Measurements from ENCODE around the gene PPTC7. TPM values are rescaled to one million over a fixed set of nuclear protein-coding genes. Genes with fewer than 3 reads are reported as not detected.
"Not testable (repeated sequence)": the region's sequence is repeated elsewhere in the genome, so short reads cannot be mapped to it uniquely, and the experiment has no call there.

PPTC7 gene
- total RNA-seq, 1 donor from 2014 or later: 42.4 TPM

DNA sequence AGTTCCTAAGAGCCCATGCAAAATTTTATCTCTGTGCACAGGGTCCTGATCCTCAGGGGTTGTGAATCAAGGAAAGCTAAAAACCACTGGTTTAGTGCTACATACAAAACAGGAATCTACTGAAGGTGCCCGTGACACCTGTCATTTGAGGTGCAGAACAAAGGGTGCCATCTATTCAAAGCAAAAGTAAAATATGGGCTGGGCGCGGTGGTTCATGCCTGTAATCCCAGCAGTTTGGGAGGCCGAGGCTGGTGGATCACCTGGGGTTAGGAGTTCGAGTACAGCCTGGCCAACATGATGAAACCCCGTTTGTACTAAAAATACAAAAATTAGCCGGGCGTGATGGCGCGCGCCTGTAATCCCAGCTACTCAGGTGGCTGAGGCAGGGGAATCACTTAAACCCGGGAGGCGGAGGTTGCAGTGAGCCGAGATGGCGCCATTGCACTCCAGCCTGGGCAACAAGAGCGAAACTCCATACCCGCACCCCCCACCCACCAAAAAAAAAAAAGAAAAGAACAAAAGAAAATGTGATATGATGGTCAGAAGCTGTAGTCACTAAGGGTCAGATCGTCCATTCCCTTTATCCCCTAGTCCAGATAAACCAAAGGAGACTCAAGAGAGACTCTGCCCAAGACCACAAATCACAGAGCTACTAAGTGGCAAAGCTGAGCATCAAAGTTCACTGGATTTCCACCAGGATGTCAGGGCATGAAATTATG is 3.4 kb downstream of the PPTC7 start:
- Mint-ChIP-seq H3K27me3 (ENCODE audit: low read depth) (no peaks in the 10 kb centered on the region), H3K9me3 (no peaks in the 10 kb centered on the region), H3K4me3 (ENCODE audit: low read depth) (peak overlapping the region; percentile 98), H3K4me1 (ENCODE audit: low read depth) (peaks cover 74% of the 10 kb centered on the region), H3K36me3 (ENCODE audit: low read depth) (peaks cover 40% of the 10 kb centered on the region), H3K27ac (peak overlapping the region; percentile 96)
- DNase-seq (ENCODE audit: low spot score): no peak
- intact Hi-C loops (cut with micrococcal nuclease): loop anchor here (2.0 to 10.0 kb wide), 4 partner anchors 77 to 855 kb away; partner anchors contain the start of genes ATP2A2, RAD9B and VPS29

DNA sequence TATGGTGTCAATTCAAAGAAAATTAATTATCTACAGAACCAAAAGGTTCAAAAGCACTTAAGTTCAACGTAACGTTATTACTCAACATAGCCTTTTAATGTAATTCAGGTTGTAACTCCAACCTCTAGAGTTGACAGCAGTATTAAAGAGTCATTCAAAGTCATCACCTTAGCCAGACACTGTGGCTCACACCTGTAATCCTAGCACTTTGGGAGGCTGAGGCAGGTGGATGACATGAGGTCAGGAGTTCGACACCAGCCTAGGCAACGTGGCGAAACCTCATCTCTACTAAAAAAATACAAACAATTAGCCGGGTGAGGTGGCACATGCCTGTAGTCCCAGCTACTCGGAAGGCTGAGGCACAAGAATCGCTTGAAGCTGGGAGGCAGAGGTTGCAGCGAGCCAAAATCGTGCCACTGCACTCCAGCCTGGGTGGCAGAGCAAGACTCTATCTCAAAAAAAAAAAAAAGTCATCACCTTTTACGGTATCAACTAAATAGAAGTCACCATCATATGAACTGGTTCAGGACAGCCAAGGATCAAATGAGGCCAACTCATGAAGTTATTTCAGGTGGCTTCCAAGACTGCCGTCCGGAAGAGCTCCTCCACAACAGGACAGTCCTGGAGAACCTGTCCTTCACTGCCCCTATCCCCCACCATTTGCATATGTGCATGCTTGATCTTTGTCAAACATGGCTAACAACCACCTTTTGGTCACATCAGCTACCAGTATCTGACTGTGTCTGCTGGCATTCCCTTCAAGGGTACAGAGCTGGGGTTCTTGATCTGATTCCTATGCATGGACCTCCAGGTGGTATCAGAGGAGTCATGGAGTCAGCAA is 4.2 kb downstream of the PPTC7 start:
- no peak for DNase-seq (ENCODE audit: low spot score)
- H3K9me3 Mint-ChIP-seq: no peaks in the 10 kb centered on the region
- peak overlapping the region; percentile 96 for H3K27ac Mint-ChIP-seq
- intact Hi-C loops (cut with micrococcal nuclease): loop anchor here (1.0 to 10.0 kb wide), 7 partner anchors 12 to 856 kb away; partner anchors contain the start of genes RAD9B and VPS29
- peaks cover 70% of the 10 kb centered on the region for H3K4me1 Mint-ChIP-seq (ENCODE audit: low read depth)
- peak overlapping the region; percentile 98 for H3K4me3 Mint-ChIP-seq (ENCODE audit: low read depth)
- H3K27me3 Mint-ChIP-seq (ENCODE audit: low read depth): no peaks in the 10 kb centered on the region
- H3K36me3 Mint-ChIP-seq (ENCODE audit: low read depth): peaks cover 45% of the 10 kb centered on the region

DNA sequence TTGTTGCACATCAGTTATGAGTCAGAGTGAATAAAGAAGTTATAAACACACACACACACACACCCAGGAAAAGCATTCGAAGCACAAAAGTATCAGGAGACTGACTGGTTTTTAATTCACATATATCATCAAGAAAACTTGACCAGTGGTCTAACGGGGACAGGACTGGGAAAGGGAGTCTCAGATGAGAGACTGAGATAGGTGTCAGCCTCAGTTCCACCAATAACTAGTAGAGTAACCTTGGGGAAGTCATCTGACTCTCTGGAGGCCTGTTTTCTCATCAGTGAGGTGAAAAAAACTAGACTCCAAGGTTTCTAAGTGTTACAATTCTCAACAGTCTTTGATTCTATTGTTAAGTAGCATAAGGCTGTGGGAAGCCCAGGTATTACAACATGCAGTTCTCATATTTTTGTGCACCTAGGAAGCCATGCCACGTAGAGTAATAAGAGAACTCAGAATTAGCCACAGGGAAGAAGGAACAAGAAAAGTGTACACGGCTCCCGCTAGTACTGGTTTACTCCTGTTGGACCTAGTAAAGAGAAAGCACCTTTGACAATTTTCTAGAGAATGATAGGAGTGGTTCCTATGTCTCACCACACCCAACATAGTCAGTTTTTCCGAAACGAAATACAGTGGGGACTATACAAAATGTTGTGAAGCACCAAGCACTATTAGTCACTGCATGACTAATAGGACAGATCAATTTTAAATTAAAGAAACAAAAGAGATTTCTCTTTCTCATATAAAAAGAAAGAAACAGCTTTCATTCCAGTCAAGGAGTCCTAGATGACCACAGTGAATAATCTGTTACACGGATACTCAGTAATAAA is 5.0 kb downstream of the PPTC7 start:
- peak overlapping the region; percentile 98 for H3K4me3 Mint-ChIP-seq (ENCODE audit: low read depth)
- H3K27me3 Mint-ChIP-seq (ENCODE audit: low read depth): no peaks in the 10 kb centered on the region
- peaks cover 4% of the 10 kb centered on the region for H3K9me3 Mint-ChIP-seq
- peaks cover 63% of the 10 kb centered on the region for H3K4me1 Mint-ChIP-seq (ENCODE audit: low read depth)
- intact Hi-C loops (cut with micrococcal nuclease): loop anchor here (1.0 to 10.0 kb wide), 7 partner anchors 13 to 857 kb away; partner anchors contain the start of genes RAD9B and VPS29
- peak; percentile 50 for DNase-seq (ENCODE audit: low spot score)
- H3K36me3 Mint-ChIP-seq (ENCODE audit: low read depth): peaks cover 49% of the 10 kb centered on the region
- H3K27ac Mint-ChIP-seq: peak overlapping the region; percentile 96

DNA sequence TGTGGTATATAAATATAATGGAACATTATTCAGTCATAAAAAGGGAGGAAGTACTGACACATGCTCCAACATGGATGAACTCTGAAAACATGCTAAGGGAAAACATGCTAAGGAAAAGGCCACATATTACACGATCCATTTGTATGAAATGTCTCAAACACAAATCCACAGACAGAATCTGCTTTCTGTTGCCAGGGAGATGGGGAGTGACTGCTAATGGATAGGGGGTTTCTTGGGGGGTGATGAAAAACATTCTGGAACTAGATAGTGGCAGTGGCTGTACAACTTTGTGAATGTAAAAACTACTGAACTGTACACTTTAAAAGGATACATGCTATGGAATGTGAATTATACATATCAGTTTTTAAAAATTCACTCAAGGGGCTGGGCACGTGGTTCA is 6.6 kb downstream of the PPTC7 start:
- Mint-ChIP-seq H3K9me3 (peaks cover 16% of the 10 kb centered on the region), H3K27ac (peak overlapping the region; percentile 96), H3K27me3 (ENCODE audit: low read depth) (no peaks in the 10 kb centered on the region), H3K36me3 (ENCODE audit: low read depth) (peaks cover 56% of the 10 kb centered on the region), H3K4me3 (ENCODE audit: low read depth) (peak overlapping the region; percentile 22), H3K4me1 (ENCODE audit: low read depth) (peaks cover 59% of the 10 kb centered on the region)
- DNase-seq (ENCODE audit: low spot score): no peak
- intact Hi-C loops (cut with micrococcal nuclease): loop anchor here (10.0 kb wide), 2 partner anchors 512 to 858 kb away; no protein-coding TSS in a partner anchor

DNA sequence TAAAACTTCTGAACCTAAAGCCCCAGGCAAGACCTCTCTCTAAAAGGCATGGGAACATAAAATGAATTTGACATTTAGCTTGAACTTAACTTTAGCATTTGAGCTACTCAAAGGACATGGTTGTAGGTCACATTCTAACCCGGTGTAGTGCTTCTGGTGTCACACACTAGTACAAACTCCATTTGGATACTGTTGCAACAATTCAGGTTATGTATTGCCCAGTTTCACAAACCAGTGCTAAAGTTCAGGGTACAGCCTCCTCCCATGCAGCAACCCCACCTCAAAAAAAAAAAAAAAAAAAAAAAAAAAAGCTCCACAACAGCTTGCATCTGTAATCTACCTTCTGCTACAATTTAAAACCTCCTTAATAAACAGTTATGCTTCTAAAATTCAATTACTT is 7.8 kb downstream of the PPTC7 start:
- intact Hi-C loops (cut with micrococcal nuclease): loop anchor here (10.0 kb wide), 2 partner anchors 511 to 859 kb away; no protein-coding TSS in a partner anchor

DNA sequence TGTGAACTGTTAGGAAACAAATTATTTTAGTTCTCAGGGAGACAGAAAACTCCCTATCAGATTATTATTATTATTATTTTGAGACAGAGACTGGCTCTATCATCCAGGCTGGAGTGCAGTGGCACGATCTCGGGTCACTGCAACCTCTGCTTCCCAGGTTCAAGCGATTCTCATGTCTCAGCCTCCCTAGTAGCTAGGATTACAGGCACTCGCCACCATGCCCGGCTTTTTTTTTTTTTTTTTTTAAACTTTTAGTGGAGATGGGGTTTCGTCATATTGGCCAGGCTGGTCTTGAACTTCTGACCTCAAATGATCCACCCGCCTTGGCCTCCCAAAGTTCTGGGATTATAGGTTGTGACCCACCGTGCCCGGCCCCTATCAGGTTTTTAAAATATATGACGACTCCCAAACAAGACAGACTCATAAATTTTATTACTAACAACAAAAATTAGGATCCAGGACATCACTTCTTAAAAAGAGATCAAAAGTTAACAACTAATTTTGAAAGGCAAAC is 8.3 kb downstream of the PPTC7 start:
- H3K4me3 Mint-ChIP-seq (ENCODE audit: low read depth): not testable (repeated sequence)

More for the DNA sequence above, 7.8 kb downstream of the PPTC7 start:
- DNase-seq (ENCODE audit: low spot score): no peak
- Mint-ChIP-seq H3K9me3 (peaks cover 23% of the 10 kb centered on the region), H3K27me3 (ENCODE audit: low read depth) (no peaks in the 10 kb centered on the region), H3K4me1 (ENCODE audit: low read depth) (peaks cover 50% of the 10 kb centered on the region), H3K4me3 (ENCODE audit: low read depth) (no peak overlapping the region), H3K36me3 (ENCODE audit: low read depth) (peaks cover 54% of the 10 kb centered on the region), H3K27ac (peak overlapping the region; percentile 58)

GRCh38 chr12:110574044-110574443 is 9.1 kb downstream of the PPTC7 start:
- intact Hi-C loops (cut with micrococcal nuclease): loop anchor here (10.0 kb wide), 2 partner anchors 509 to 861 kb away; no protein-coding TSS in a partner anchor
- no peak overlapping the region for H3K27ac Mint-ChIP-seq
- DNase-seq (ENCODE audit: low spot score): no peak
- H3K36me3 Mint-ChIP-seq (ENCODE audit: low read depth): peaks cover 51% of the 10 kb centered on the region
- H3K4me1 Mint-ChIP-seq (ENCODE audit: low read depth): peaks cover 40% of the 10 kb centered on the region
- no peak overlapping the region for H3K4me3 Mint-ChIP-seq (ENCODE audit: low read depth)
- no peaks in the 10 kb centered on the region for H3K27me3 Mint-ChIP-seq (ENCODE audit: low read depth)
- peaks cover 31% of the 10 kb centered on the region for H3K9me3 Mint-ChIP-seq

More for the DNA sequence above, 8.3 kb downstream of the PPTC7 start:
- intact Hi-C loops (cut with micrococcal nuclease): loop anchor here (10.0 kb wide), 2 partner anchors 510 to 860 kb away; no protein-coding TSS in a partner anchor
- peaks cover 51% of the 10 kb centered on the region for H3K36me3 Mint-ChIP-seq (ENCODE audit: low read depth)
- H3K27me3 Mint-ChIP-seq (ENCODE audit: low read depth); DNase-seq (ENCODE audit: low spot score): not testable (repeated sequence)
- peak overlapping the region; percentile 7 for H3K27ac Mint-ChIP-seq
- peaks cover 45% of the 10 kb centered on the region for H3K4me1 Mint-ChIP-seq (ENCODE audit: low read depth)
- peaks cover 25% of the 10 kb centered on the region for H3K9me3 Mint-ChIP-seq

DNA sequence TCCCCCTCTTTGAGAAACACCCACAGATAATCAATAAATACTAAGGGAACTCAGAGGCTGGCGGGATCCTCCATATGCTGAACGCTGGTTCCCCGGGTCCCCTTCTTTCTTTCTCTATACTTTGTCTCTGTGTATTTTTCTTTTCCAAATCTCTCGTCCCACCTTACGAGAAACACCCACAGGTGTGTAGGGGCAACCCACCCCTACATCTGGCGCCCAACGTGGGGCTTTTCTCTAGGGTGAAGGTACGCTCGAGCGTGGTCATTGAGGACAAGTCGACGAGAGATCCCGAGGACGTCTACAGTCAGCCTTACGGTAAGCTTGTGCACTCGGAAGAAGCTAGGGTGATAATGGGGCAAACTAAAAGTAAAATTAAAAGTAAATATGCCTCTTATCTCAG is 12.3 kb downstream of the PPTC7 start:
- Mint-ChIP-seq H3K9me3 (peaks cover 31% of the 10 kb centered on the region), H3K4me1 (ENCODE audit: low read depth) (peaks cover 38% of the 10 kb centered on the region), H3K36me3 (ENCODE audit: low read depth) (peaks cover 67% of the 10 kb centered on the region)
- DNase-seq (ENCODE audit: low spot score); H3K27me3 Mint-ChIP-seq (ENCODE audit: low read depth); H3K4me3 Mint-ChIP-seq (ENCODE audit: low read depth); H3K27ac Mint-ChIP-seq: not testable (repeated sequence)
- intact Hi-C loops (cut with micrococcal nuclease): loop anchor here (10.0 kb wide), 2 partner anchors 506 to 864 kb away; no protein-coding TSS in a partner anchor

- not testable (repeated sequence) for H3K27me3 Mint-ChIP-seq (ENCODE audit: low read depth)
Observed at GRCh38 chr12:110569838-110570237, 13.3 kb downstream of the PPTC7 start.

DNA sequence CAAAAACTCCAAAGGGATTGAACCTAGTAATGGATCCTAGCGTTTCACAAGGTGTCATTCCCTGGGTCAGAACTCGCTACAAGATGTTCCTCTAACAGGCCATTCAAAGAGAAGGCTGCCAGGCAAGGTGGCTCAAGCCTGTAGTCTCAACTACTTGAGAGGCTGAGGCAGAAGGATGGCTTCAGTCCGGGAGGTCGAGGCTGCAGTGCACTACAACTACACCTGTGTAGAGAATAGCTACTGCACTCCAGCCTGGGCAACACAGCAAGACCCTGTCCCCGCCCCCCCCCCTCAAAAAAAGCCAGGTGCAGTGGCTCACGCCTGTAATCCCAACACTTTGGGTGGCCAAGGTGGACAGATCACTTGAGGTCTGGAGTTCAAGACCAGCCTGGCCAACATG is 14.4 kb downstream of the PPTC7 start:
- intact Hi-C loops (cut with micrococcal nuclease): no loop called here
- peak overlapping the region; percentile 22 for H3K27ac Mint-ChIP-seq

More at GRCh38 chr12:110569838-110570237, 13.3 kb downstream of the PPTC7 start:
- DNase-seq (ENCODE audit: low spot score); H3K4me3 Mint-ChIP-seq (ENCODE audit: low read depth): not testable (repeated sequence)
- peaks cover 33% of the 10 kb centered on the region for H3K4me1 Mint-ChIP-seq (ENCODE audit: low read depth)
- H3K9me3 Mint-ChIP-seq: peaks cover 31% of the 10 kb centered on the region
- intact Hi-C loops (cut with micrococcal nuclease): loop anchor here (10.0 kb wide), 2 partner anchors 505 to 865 kb away; no protein-coding TSS in a partner anchor
- H3K27ac Mint-ChIP-seq: peak overlapping the region; percentile 39
- H3K36me3 Mint-ChIP-seq (ENCODE audit: low read depth): peaks cover 60% of the 10 kb centered on the region

GRCh38 chr12:110566993-110567392 is 16.1 kb downstream of the PPTC7 start:
- peaks cover 20% of the 10 kb centered on the region for H3K9me3 Mint-ChIP-seq

More for the DNA sequence above, 14.4 kb downstream of the PPTC7 start:
- no peak for DNase-seq (ENCODE audit: low spot score)
- H3K4me1 Mint-ChIP-seq (ENCODE audit: low read depth): peaks cover 37% of the 10 kb centered on the region
- no peaks in the 10 kb centered on the region for H3K27me3 Mint-ChIP-seq (ENCODE audit: low read depth)
- H3K36me3 Mint-ChIP-seq (ENCODE audit: low read depth): peaks cover 55% of the 10 kb centered on the region
- peaks cover 31% of the 10 kb centered on the region for H3K9me3 Mint-ChIP-seq
- no peak overlapping the region for H3K4me3 Mint-ChIP-seq (ENCODE audit: low read depth)

More at GRCh38 chr12:110566993-110567392, 16.1 kb downstream of the PPTC7 start:
- H3K27me3 Mint-ChIP-seq (ENCODE audit: low read depth): no peaks in the 10 kb centered on the region
- DNase-seq (ENCODE audit: low spot score): no peak
- H3K36me3 Mint-ChIP-seq (ENCODE audit: low read depth): peaks cover 42% of the 10 kb centered on the region
- peak overlapping the region; percentile 42 for H3K27ac Mint-ChIP-seq
- peaks cover 42% of the 10 kb centered on the region for H3K4me1 Mint-ChIP-seq (ENCODE audit: low read depth)
- intact Hi-C loops (cut with micrococcal nuclease): no loop called here
- no peak overlapping the region for H3K4me3 Mint-ChIP-seq (ENCODE audit: low read depth)
